NCI-H2107 (cell line): ENCODE results near the gene LRRC4C.
"Not testable (repeated sequence)": the region's sequence is repeated elsewhere in the genome, so short reads cannot be mapped to it uniquely, and the experiment has no call there.

ENCODE experiments used
- DNase-seq: peaks from one replicate; lab custom pipeline; 2025; lab: John Stamatoyannopoulos, UW

The LRRC4C gene

DNA sequence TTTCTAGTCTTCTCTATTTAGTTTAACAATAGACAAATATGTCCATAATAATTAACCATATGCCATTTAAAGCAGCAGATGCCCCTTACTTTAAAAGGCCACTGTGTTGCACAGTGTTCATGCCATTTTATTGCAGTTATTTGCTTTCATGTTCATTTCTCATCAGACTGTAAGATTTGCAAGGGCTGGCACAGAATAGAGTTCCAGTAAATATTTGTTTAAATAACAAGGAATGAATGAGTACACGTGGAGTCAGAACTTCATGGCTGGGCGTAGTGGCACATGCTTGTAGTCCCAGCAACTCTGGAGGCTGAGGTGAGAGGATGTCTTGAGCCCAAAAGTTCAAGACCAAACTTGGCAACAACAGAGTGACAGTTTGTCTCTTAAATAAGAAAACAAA lies 1228.6 kb downstream of the LRRC4C start:
- no peak for DNase-seq

DNA sequence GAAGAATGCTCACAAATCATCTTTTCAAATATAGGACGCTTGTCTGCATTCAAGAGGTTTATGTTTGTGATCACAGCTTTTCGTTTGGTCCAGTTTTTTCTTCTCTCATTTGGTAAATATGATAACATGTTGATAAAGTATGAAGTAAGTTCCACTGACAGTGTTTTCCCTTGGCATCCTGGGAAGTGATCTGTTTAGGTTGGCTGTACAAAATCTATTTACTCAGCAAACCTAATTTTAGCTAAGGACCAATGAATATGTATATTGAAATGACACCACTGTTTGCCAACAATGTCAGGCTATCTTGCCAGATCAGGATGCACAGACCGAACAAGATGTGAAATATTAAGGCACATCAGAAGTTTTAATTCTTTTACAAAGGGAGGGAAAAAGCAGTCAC lies 1230.8 kb downstream of the LRRC4C start:
- no peak for DNase-seq

DNA sequence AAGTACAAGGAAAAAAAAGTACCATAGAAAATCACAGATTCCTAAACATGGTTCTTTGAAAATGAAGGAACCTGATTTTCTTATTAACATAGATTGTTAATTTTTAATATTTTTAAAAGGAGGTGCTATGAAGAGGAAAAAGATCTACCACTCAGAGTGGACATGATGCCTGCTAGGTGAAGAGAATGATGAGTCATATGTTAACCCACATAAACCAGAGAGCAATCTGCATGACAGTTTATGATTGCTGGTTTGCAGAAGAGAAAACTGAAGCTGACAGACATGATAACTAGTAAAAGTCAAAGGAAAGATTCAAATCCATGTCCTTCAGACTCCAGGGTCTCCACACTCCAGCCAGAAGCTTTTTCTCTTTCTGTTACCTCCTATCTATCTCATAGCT lies 1231.7 kb downstream of the LRRC4C start:
- no peak for DNase-seq

DNA sequence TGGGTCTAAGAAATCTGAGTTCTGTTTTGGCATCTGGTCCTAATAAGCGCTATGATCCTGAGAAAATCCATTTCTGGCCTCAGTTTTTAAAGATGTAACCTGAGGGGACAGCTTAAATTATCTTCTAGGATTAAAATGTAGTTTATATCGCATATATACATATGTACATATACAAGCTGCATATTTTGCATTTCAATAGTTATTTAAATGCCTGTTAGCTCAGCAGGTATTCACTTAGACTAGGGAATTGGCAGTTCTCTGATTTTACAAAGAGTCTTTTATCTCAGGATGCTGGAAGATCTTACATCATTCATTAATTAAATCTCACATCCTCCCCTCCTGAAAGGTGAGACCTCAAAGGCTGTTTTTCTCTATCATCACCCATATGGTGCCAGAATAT lies 1232.8 kb downstream of the LRRC4C start:
- no peak for DNase-seq

DNA sequence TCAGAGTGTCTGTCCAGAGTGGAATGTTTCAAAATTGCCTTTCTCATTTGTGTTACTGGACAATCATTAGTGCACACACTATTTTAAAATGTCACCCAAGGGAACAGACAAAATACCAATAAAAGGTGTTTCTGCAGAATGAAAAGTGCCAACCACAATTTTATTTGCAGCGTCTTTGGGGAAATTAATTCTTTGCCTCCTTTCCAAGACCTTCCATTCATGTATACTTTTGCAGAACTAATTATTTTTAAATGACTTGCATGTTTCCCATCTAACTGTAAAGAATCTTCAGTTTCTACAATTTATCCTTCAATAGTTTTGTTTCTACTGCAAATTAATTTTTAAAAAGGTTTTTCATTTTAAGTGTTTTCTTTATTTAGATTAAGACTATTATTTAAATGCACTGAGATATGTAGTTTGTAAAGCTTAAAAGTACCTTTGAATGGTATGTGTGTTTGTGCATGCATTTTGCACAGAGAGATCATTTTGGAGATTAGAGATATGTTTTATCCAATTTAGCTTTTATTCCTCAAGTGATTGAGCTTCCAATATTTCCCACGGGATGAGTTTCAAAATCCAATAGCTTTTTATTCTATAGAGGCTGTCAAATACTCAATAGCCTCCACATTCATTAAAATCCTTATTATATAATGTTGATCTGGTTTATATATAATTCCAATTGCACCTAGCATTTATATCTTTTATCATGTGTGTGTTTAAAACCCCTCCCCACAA lies 1235.7 kb downstream of the LRRC4C start:
- DNase-seq, result no peak

DNA sequence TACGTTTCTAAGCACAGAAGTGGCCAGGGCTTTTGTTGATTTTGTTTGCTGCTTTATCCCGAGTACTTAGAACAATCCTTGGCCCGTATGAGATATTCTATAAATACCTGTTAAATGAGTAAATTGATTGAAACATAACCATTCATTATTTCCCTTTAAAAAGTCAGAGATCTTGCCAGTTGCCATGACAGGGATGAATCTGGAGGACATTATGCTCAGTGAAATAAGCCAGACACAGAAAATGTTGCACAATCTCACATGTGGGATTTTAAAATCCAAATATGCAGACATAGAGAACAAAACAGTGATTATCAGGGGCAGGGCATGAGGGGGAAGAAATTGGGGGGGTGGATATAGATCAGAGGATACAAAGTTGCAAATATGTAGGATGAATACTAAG lies 1240.1 kb downstream of the LRRC4C start:
- DNase-seq, result no peak

DNA sequence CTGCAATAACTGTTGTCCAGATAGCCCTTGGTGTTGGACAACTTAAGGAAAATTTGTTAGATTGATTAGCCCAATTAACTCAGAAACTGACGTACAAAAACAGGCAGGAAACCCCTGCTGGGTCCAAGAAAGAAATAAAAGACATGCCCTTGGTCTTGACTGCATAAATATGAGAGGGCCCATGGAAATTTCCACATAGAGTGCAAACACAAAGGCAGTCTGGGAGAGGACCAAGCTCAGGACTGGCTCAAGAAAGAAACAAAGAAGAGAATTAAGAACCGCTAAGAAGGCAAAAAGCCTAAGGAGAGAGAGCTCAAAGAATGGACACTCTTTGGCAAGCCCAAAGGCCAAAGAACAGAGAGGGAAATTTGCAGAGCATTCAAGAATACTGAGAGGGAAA lies 1243.9 kb downstream of the LRRC4C start:
- DNase-seq, result no peak

DNA sequence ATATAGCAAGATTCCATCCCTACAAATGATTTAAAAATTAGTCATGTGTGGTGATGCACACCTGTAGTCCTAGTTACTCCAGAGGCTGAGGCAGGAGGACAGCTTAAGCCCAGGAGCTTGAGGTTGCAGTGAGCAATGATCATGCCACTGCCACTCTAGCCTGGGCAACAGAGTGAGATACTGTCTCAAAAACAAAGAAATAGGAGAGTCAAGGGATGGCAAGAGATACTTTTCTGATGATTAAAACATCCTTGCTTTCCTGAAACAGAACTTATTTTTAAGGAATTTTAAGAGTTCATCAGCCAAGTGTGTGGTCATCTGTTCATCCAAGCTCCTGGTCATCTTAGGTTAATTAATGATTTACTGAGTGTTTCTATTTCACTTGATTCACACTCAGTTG lies 1252.0 kb downstream of the LRRC4C start:
- no peak for DNase-seq

DNA sequence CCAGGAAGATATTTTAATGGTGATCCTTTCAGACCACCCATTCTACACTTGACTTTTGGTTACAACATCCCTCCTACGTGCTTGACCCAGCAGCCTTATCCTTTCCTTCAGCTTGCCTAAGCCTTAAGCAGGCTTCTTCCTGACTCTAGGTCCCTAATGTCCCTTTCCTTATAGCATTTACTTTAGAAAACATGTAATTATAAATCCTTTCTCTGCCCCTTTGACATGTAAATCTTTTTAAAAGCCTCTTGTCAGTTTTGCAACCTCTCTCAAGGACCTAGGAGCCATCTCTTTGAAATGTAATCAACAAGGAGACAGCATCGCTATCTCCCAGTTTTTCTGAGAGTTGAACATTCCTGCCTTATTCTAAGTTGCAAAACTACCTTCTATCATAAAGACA lies 1255.2 kb downstream of the LRRC4C start:
- DNase-seq, result no peak

DNA sequence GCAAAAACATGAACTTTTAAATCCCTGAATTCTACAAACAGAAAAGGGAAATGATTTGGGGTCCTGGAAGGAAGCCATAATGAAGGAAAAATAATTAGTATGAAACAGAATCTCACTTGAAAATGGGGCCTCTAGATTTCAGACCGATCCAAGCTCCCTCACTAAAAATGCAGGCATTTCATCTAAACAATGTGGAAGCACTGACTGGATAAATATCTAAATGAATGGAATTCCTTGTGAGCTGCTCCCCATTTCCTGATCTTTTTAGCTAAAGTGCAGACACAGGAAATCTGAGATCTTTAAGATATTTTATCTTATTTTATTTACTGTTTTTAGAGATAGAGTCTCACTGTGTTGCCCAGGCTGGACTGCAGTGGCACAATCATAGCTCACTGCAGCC lies 1255.8 kb downstream of the LRRC4C start:
- no peak for DNase-seq

DNA sequence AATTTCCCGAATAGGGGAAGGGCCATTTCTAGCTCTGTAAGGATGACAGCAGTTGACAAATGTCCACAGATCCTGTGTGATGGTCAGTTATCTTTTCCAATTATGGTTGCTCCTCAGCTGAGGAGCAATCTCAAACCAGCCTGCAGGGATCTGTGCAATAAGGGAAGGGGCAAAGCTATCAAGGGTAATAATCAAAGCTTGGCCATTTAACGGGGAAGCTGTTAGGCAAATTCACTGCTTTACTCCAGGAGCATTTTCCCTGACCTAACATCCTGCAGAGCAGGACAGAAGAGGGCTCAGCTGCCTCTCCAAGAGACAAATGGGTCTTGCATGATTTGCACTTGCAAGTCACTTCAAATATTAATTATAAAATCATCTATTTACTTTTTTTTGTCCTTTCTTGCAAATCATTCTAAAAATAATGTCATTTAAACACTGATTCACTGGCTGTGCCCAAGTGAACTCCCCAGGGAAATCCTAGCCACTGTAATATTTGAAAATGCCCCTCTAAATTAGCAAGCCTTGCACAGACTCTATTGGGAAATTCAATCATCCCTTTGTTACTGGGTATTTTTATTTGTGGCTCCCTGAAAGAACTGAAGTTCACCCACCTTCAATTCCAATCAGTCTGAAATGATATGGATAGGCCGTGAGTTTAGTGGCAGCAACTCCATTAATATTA lies 1256.7 kb downstream of the LRRC4C start:
- DNase-seq, result no peak

DNA sequence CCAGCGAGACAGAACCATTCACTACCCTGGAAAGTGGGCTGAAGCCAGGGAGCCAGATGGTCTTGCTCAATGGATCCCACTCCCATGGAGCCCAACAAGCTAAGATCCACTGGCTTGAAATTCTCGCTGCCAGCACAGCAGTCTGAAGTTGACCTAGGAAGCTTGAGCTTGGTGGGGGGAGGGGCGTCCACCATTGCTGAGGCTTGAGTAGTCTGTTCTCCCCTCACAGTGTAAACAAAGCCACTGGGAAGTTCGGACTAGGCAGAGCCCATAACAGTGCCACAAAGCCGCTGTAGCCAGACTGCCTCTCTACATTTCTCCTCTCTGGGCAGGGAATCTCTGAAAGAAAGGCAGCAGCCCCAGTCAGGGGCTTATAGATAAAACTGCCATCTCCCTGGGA lies 1266.9 kb downstream of the LRRC4C start:
- not testable (repeated sequence) for DNase-seq

DNA sequence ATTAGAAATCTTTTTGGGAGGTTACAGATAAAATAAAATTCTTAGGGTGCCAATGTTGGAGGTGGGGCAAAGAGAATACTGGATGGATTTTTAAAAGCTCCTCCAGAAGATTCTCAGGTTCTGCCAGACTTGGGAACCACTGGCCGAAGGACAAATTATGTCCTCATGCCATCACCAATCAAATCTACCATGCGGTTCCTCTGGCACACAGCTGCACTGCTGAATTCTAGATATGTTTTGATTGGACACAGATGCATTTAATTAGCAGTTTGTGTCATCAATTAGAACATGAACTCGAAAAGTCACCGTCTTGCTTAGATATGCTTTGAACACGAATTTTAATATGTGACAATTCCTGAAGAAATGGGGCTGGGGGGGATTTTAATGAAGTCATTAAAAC lies 1269.2 kb downstream of the LRRC4C start:
- no peak for DNase-seq

DNA sequence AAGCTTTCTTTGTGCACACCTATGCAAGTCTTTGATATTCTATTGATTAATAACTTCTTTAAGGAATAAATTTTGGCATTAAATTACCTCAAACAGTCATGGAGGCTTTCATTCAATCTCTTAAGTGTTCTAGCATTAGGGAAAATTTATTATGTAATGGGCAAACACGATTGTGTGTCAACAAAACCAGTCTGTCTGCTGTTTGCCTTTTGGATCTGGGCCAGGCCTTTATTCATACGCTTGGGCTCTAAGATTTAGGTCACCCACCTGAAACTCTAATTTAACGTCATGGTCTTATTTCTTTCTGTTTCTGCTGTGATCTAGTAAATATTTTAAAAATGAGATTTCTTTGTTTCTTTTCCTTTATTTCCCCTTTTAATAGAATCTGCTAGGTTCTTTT lies 1270.6 kb downstream of the LRRC4C start:
- DNase-seq, result no peak

DNA sequence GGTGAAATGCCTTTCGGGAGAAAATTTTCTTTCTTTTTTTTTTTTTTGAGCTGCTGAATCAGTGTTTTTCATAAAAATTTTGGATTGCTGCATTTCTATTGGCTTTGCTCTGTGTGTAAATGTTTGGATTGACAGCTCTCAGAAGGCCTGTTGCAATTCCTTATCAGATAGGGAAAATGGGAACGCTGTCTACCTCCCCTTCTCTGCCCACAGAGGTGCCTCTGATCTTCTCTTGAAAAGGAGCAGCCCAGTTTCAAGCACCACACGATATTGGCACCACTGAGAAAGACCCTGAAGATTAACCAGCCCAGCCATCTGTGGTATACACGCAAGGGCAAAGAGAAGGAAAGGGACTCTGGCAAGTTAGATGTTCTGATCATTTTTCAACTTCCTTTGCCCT lies 1272.2 kb downstream of the LRRC4C start:
- DNase-seq, result no peak

DNA sequence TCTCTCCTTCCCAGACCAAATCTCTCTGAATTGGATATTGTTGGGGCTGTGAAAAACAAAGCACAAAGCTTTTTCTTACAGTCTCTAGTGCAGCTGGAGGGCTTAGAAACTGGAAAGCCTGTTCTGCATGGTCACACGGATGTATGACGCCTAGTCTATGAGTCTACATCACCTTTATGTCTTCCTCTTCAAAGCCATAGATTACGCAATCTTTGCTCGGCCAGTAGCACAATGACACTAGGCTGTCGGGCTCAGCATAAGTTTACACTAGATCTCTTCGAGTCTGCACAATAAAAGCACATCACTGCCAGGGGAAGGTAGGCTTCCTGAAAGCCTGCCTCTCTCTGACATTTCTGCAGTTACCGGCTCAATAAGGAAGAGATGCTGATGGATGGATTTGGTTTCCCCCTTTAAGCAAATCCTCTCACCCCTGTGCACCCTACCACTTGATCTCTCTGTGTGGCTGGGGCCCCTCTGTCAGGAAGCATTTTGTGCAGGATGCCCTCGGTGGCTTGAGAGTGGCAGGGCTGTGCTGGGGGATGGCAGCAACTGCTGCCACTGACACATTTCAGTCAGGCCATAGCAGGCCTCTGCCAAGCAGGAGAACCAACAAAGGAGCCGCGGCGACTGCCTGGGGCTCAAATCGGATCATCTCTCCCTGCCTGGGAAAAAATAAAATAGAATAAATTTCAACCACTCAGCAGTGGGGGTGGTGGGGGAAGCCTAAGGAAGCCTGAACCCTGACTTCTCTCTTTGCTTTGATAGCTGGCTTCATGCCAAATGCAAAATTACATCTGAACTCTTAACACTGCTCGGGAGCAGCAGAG lies 1272.8 kb downstream of the LRRC4C start:
- no peak for DNase-seq

DNA sequence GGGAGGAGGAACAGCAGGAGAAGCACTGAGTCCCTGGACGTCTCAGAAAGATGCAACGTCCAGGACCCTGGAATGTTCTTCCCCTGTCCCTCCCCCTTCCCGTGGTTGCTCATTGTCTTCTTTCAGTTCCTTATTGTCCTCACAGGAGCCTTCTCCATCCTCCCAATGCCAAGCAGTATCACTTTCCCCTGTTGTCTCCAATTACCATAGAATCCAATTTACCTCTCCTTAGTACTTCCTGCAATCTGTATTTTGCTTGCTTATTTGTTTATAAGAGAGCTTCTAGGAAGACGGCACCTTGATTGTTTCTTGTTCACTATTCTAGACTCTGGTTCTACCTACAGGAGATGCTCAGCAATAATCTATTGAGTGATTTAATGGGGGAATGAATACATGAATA lies 1273.7 kb downstream of the LRRC4C start:
- DNase-seq, result no peak

DNA sequence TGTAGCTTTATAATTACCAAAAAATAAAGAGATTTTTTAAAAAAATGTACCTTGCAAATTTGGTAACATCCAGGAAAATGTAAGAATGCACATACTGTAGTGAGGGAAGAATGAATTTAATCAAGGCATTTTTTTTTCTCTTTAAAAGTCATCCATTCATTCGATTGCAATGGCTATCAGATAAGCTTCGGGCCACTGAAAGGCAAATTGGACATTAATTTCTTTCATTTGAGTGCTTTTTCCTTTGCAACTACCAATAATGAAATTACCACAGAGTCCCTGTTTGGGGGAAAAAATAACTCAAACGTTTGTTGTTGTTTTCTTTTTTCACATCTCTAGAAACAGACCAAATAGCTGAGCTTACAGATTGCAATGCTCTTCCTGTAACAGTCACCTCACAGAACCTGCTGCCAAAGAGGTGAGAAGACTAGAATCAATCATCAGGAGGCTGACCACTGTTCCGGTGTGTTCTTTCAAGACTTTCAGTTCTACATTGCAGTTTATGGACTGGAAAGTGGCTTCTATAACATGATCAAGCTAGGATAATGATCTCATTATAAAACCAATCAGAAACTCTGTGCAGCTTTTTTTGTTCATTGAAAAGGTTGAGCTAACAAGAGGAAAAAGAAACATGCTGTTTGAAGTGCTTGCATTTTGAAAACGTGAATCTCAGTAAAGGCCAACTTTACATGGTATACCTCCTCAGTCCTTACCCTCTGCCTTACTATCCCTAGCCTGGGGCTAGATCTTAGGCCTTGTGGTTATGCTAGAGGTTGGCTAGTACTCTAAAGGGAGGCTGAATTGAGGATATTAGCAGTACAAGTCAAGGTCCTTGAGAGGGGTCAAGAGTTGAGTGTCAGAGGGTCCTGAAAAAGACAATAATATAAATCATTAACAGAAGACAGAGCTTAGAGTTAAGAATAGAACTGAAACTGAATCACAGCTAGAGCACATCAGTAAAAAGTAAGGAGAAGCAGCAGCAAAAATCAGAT lies 1276.1 kb downstream of the LRRC4C start:
- no peak for DNase-seq

DNA sequence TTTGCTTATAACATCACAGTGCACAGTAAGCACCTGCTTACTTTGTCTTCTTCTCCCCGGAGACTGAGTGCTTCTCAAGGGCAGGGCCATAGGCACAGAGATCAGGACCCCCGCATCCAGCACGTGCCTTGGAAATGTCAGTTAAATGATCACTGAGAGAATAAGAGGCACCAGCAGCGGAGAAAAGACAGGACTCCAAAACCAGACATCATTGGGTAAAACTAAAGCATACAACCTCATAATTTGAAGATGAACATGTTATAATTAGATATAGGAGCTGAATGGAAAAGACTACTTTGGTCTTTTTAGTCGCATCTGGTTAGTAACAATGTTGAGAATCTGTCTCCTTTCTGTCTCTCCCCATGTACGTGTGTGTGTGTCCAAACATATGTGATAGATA lies 1279.9 kb downstream of the LRRC4C start:
- no peak for DNase-seq

DNA sequence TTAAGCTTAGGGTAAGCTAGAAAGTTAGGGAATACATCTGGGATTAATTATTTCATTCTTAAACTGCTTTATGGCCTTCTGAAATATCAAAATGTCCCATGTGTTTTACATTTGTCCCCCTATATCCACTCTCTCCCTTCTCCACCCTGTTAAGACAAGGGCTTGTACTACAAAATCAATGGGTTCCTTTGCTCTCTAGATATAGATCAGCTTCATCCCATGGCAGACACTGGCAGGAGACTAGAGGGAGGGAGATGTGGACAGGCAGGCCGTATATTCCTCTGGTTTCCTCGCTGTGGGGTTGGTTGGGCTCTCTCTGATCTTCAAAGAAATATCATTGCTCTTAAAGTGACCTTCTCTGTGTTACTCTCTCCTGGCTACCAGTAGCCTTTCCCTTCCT lies 1281.0 kb downstream of the LRRC4C start:
- no peak for DNase-seq

DNA sequence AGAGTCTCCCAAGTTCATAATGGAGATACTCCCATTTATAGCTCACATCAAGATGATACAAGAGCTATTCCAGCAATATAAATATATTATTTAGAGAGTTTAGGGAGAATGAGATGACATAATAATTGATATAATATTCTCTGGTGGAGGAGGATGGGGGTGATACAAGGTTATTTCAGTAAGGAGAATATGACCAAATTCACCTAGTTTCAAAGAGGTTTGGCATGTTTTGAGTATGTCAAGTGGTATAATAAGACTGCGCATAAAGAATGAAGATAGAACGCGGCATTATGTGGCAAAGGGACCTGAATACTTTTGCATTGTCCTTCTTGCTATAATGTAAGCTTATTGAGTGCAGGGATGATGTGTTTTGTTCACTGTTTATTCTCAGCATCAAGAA lies 1283.5 kb downstream of the LRRC4C start:
- DNase-seq, result no peak

DNA sequence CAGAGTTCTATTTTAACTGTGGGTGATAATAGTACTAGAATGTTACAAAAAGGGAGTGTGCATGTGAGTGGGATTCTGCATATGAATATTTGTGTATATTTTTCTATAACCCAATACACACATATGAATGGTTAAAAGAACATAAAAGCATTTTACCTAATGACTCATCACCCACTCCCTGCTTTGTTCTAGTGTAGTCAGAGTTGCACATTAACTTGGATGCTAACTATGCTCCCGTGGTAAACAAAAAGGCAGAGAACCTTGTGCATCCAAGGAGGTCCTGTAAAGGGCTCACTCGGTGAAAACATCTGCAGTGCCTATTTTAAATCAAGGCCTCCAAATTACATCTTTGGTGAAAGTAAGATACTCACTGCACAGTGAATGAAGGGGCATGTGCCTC lies 1289.4 kb downstream of the LRRC4C start:
- DNase-seq, result no peak
